Adrenal gland (tissue), 12 donors: ENCODE measurements around the gene MUC5B. TPM values are rescaled to one million over a fixed set of nuclear protein-coding genes. Genes with fewer than 3 reads are reported as not detected.

Experiments used
- DNase-seq, 7 donors: peaks; one replicate each; pipeline ENCODE4 v3.0.0-alpha.2; 2019 to 2020
- H3K27ac ChIP-seq, 5 donors: fragments of 200-600 bp; sonication (generic) in 4 of 5; 1 replicate in 3 of 5; 2 replicates in 2 of 5; pipeline versions ENCODE4 v1.5.1 to v1.8.0; 2016 to 2020; ENCODE audit warnings: mild to moderate bottlenecking in 1 of 5
- H3K27me3 ChIP-seq: fragments of 200-600 bp; 2 replicates; pipeline ENCODE4 v1.8.0; 2021
- H3K36me3 ChIP-seq, 2 donors: fragments of 200-600 bp; replicated peaks in 1 of 2; 1 replicate in 1 of 2; 2 replicates in 1 of 2; pipeline versions ENCODE4 v1.5.1 to v1.8.0; 2018 to 2022
- H3K4me1 ChIP-seq, 2 donors: fragments of 200-600 bp; replicated peaks in 1 of 2; 1 replicate in 1 of 2; 2 replicates in 1 of 2; pipeline versions ENCODE4 v1.5.1 to v1.8.0; 2018 to 2021
- H3K4me3 ChIP-seq, 4 donors: fragments of 200-600 bp; sonication (generic) in 3 of 4; one replicate each; pipeline ENCODE4 v1.5.1; 2016 to 2018
- H3K9me3 ChIP-seq, 3 donors: fragments of 200-600 bp; sonication (generic) in 1 of 3; replicated peaks in 1 of 3; 1 replicate in 2 of 3; 2 replicates in 1 of 3; pipeline versions ENCODE4 v1.5.1 to v1.8.0; 2016 to 2021
- CTCF ChIP-seq, 6 experiments: fragments of 450-650 bp in 4 of 6; fragments of 200-600 bp in 2 of 6; sonication (generic) in 1 of 6; IDR thresholded peaks; 1 replicate in 5 of 6; 2 replicates in 1 of 6; pipeline versions ENCODE4 v1.5.1 to v1.8.0; 2016 to 2021; ENCODE audit warnings: antibody characterized with exemption in 6 of 6, mild to moderate bottlenecking in 2 of 6, moderate library complexity in 1 of 6
- POLR2A ChIP-seq, 2 donors: fragments of 450-650 bp; IDR thresholded peaks; one replicate each; pipeline ENCODE4 v1.6.1; 2017; ENCODE audit warnings: antibody characterized with exemption in 2 of 2, mild to moderate bottlenecking in 2 of 2, moderate library complexity in 1 of 2
- WGBS, 4 donors: extraction: QIAGEN DNeasy Blood & Tissue Kit in 2 of 4; methylation state at CpG; one replicate each; pipeline versions ENCODE4 v1.1.5 to v1.1.7; 2013 to 2017; 5-methylcytosine and 5-hydroxymethylcytosine counted together
- intact Hi-C, 2 donors: fragments of 100-400 bp; cut with DNase I; formaldehyde crosslinking; loops; one replicate each; pipeline versions ENCODE4 v1.14.1 to v1.15.0; 2022 to 2023
- polyA plus RNA-seq, 3 donors: library from polyadenylated mRNA; stranded (reverse); fragments of 200-250 nt in 2 of 3; fragments of 350-450 nt in 1 of 3; fragmentation: Illumina TruSeq in 1 of 3; extraction: RNeasy Lipid Tissue Mini Kit (QIAGEN cat#74804) in 1 of 3; gene quantifications; one replicate each; pipeline ENCODE4 v1.2.3, GENCODE V29; 2013 to 2014
- total RNA-seq, 9 donors: library from RNA; depleted of rRNA in 4 of 9; stranded (reverse); fragments of >200 nt in 4 of 9; fragments of 120-200 nt in 1 of 9; fragmentation: NEBNext Ultra II Directional in 1 of 9; extraction: Animal tissue kit (Norgen Biotek cat#: 25700) in 1 of 9; gene quantifications; one replicate each; pipeline versions ENCODE4 v1.1.0 to v1.2.4, GENCODE V29; 2013 to 2023
- donor health status: healthy with polysubstance abuse.
- donor health status: Bipolar disorder and iron deficiency.
- donor health status: DM: yes; HTN: yes; CAD: no.
- donor health status: DM: no; HTN: no; CAD: no.
- donor health status: DM: no; HTN: no; CAD: no.
- donor health status: DM: yes; HTN: yes; CAD: no.

MUC5B gene
- total and polyA plus RNA-seq, 12 donors, result under 0.01 to 0.95 (median 0.70) TPM; not detected in 7

- no peak overlapping the region for H3K27ac ChIP-seq
- 57 to 92% (median 83%) methylated on average over 10 to 22 of the region's 22 CpGs for WGBS, 4 donors
- peak in 1 of 7 donors; percentile 1 for DNase-seq
- no peak overlapping the region for H3K4me3 ChIP-seq
- intact Hi-C loops, result loop anchor here in 1 of 2 donors (5.0 kb wide), 2 partner anchors 313 to 373 kb away; no protein-coding TSS in a partner anchor
- no peaks in the 10 kb centered on the region for H3K9me3 ChIP-seq
- H3K4me1 ChIP-seq, result no peaks in the 10 kb centered on the region
- H3K27me3 ChIP-seq, result peaks cover 10% of the 10 kb centered on the region
- TF ChIP-seq POLR2A (IDR thresholded peaks at IDR 0.05), result no peak
- no peak for TF ChIP-seq CTCF (IDR thresholded peaks at IDR 0.05)
- H3K36me3 ChIP-seq, result no peaks in the 10 kb centered on the region
Measured at GRCh38 chr11:1204381-1205101, 18.3 kb upstream of the MUC5B start.

- Histone ChIP-seq H3K36me3 (no peaks in the 10 kb centered on the region), H3K27me3 (peaks cover 7% of the 10 kb centered on the region), H3K4me3 (no peak overlapping the region), H3K27ac (no peak overlapping the region), H3K4me1 (no peaks in the 10 kb centered on the region), H3K9me3 (no peaks in the 10 kb centered on the region)
- TF ChIP-seq POLR2A (IDR thresholded peaks at IDR 0.05), result no peak
- no peak for TF ChIP-seq CTCF (IDR thresholded peaks at IDR 0.05)
- intact Hi-C loops, result no loop called here
- peak in 2 of 7 donors; percentile 3 to 6 for DNase-seq
- WGBS, 4 donors, result 67 to 72% (median 68%) methylated on average over 25 to 35 of the region's 35 CpGs
Measured at GRCh38 chr11:1205121-1205986, 17.5 kb upstream of the MUC5B start.

- no peak overlapping the region for H3K27ac ChIP-seq
Measured at GRCh38 chr11:1205987-1206331, 16.9 kb upstream of the MUC5B start.

More at GRCh38 chr11:1205987-1206331, 16.9 kb upstream of the MUC5B start:
- Histone ChIP-seq H3K27me3 (peaks cover 7% of the 10 kb centered on the region), H3K4me1 (no peaks in the 10 kb centered on the region), H3K9me3 (peaks cover 0 to 3% (median 0%) of the 10 kb centered on the region in 3 donors), H3K36me3 (no peaks in the 10 kb centered on the region), H3K4me3 (no peak overlapping the region)
- intact Hi-C loops, result no loop called here
- WGBS, 4 donors, result 77 to 96% (median 89%) methylated on average over 8 of the region's 8 CpGs
- no peak for TF ChIP-seq CTCF (IDR thresholded peaks at IDR 0.05)
- no peak for TF ChIP-seq POLR2A (IDR thresholded peaks at IDR 0.05)
- peak in 2 of 7 donors; percentile 2 to 7 for DNase-seq
